ENCODE results near the gene PLPP4. TPM values are rescaled to one million over a fixed set of nuclear protein-coding genes. Genes with fewer than 3 reads are reported as not detected.

Gene PLPP4
- total RNA-seq, 1 experiment from 2014 or later: not detected

DNA sequence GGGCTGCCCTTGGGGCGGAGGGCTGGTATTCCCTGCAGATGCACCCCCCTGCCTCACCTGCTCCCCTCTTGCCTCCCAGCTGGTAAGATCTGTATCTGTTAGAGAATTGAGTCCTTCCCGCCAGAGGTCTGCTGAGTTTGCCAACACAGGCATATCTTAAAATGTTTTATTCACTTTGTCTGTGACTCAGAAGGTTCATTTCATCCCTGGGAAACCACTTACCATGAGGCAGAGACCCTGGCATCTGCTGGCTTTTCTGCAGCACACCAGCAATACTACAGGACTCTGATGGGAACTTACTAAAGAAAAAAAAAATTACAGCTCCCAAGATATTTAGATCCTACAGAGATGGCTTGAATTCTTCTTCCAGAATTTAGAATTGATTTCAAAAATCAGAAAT lies 131.3 kb downstream of the PLPP4 start:
- Histone ChIP-seq H3K9me2 (ENCODE audit: insufficient read depth) (no peaks in the 10 kb centered on the region), H3K4me2 (no peak overlapping the region), H3F3A (ENCODE audit: insufficient read depth, low read depth) (no peaks in the 10 kb centered on the region), H3K4me1 (replicated peaks; ENCODE audit: insufficient read depth) (no peaks in the 10 kb centered on the region), H3K36me3 (ENCODE audit: low read depth) (no peaks in the 10 kb centered on the region), H3K9me3 (ENCODE audit: insufficient read depth, low read depth) (no peaks in the 10 kb centered on the region), H3K27me3 (ENCODE audit: insufficient read depth, low read depth) (0 out of 2 replicates have a peak, but pooled peaks cover 4% of the 10 kb centered on the region), H3K79me2 (ENCODE audit: low read depth) (no peaks in the 10 kb centered on the region), H4K20me1 (ENCODE audit: insufficient read depth) (no peaks in the 10 kb centered on the region), H3K27ac (no peak overlapping the region), H3K4me3 (no peak overlapping the region), H2AFZ (no peak overlapping the region)
- TF ChIP-seq, protein P1, sequence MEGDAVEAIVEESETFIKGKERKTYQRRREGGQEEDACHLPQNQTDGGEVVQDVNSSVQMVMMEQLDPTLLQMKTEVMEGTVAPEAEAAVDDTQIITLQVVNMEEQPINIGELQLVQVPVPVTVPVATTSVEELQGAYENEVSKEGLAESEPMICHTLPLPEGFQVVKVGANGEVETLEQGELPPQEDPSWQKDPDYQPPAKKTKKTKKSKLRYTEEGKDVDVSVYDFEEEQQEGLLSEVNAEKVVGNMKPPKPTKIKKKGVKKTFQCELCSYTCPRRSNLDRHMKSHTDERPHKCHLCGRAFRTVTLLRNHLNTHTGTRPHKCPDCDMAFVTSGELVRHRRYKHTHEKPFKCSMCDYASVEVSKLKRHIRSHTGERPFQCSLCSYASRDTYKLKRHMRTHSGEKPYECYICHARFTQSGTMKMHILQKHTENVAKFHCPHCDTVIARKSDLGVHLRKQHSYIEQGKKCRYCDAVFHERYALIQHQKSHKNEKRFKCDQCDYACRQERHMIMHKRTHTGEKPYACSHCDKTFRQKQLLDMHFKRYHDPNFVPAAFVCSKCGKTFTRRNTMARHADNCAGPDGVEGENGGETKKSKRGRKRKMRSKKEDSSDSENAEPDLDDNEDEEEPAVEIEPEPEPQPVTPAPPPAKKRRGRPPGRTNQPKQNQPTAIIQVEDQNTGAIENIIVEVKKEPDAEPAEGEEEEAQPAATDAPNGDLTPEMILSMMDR (conservative IDR thresholded peaks at IDR 0.05): no peak
- no peak for TF ChIP-seq EZH2 (IDR thresholded peaks at IDR 0.05; ENCODE audit: low read depth)
- BruUV-seq (replicated peaks): no TSS peak
- DNase-seq: no peak
- ChIA-PET CTCF (no interaction called here), POLR2A (ENCODE audit: unreplicated experiment) (no interaction called here)
- intact Hi-C loops (cut with micrococcal nuclease; ENCODE audit: unreplicated experiment): no loop called here

DNA sequence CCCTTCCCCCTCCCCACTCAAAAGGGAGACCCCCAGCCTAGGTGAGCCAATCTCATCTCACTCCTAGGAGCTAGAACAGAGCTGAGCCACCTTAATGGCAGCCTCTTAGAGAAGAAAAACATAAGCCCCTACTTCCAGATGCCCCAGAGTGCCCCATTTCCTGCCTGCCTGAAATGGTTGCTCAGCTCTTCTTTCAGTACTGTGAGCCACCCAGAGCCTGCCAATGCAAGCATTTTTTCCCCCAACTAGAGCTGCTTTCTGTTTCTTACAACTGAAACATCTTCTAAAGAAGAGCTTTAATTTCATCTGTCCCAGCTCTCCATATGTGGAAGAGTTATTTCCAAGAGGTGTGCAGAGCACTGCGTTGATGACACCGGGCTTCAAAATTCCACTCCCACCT lies 136.7 kb downstream of the PLPP4 start:
- DNase-seq: no peak
- ChIA-PET CTCF (no interaction called here), POLR2A (ENCODE audit: unreplicated experiment) (no interaction called here)
- H3K4me2 ChIP-seq: no peak overlapping the region
- no peak overlapping the region for H2AFZ ChIP-seq
- no peaks in the 10 kb centered on the region for H3F3A ChIP-seq (ENCODE audit: insufficient read depth, low read depth)
- no peaks in the 10 kb centered on the region for H3K79me2 ChIP-seq (ENCODE audit: low read depth)
- no peaks in the 10 kb centered on the region for H3K36me3 ChIP-seq (ENCODE audit: low read depth)
- intact Hi-C loops (cut with micrococcal nuclease; ENCODE audit: unreplicated experiment): no loop called here
- no TSS peak for BruUV-seq (replicated peaks)
- H3K4me3 ChIP-seq: no peak overlapping the region
- no peaks in the 10 kb centered on the region for H3K4me1 ChIP-seq (replicated peaks; ENCODE audit: insufficient read depth)
- H3K9me2 ChIP-seq (ENCODE audit: insufficient read depth): no peaks in the 10 kb centered on the region
- TF ChIP-seq EZH2 (IDR thresholded peaks at IDR 0.05; ENCODE audit: low read depth): no peak
- TF ChIP-seq, protein P1 (conservative IDR thresholded peaks at IDR 0.05): no peak
- H3K27me3 ChIP-seq (ENCODE audit: insufficient read depth, low read depth): 0 out of 2 replicates have a peak, but pooled peaks cover 4% of the 10 kb centered on the region
- H3K9me3 ChIP-seq (ENCODE audit: insufficient read depth, low read depth): no peaks in the 10 kb centered on the region
- H3K27ac ChIP-seq: no peak overlapping the region
- no peaks in the 10 kb centered on the region for H4K20me1 ChIP-seq (ENCODE audit: insufficient read depth)

DNA sequence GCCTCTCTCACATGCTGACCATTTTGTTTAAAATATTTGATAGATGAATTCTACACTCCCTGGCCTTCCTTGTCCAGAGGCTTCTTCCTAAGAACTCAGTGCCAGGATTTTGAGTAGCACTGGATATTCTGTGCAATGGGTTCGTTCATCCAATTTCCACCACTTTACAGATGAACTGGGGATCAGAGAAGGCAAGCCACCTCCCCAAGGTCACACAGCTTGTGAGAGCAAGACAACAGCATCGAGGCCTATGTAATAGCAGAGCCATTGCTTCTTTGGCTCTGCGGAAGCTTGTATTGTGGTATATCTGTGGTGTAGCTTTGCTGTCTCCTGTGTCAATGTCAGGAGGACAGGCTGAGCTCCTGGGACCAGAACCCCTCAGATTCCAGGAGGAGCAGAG lies 140.9 kb downstream of the PLPP4 start:
- H3K9me3 ChIP-seq (ENCODE audit: insufficient read depth, low read depth): no peaks in the 10 kb centered on the region
- BruUV-seq (replicated peaks): no TSS peak
- no peaks in the 10 kb centered on the region for H3K36me3 ChIP-seq (ENCODE audit: low read depth)
- ChIA-PET POLR2A (ENCODE audit: unreplicated experiment) (no interaction called here), CTCF (no interaction called here)
- no peaks in the 10 kb centered on the region for H3F3A ChIP-seq (ENCODE audit: insufficient read depth, low read depth)
- TF ChIP-seq, protein P1 (conservative IDR thresholded peaks at IDR 0.05): no peak
- TF ChIP-seq EZH2 (IDR thresholded peaks at IDR 0.05; ENCODE audit: low read depth): no peak
- H3K4me2 ChIP-seq: no peak overlapping the region
- H2AFZ ChIP-seq: no peak overlapping the region
- H4K20me1 ChIP-seq (ENCODE audit: insufficient read depth): no peaks in the 10 kb centered on the region
- DNase-seq: no peak
- H3K27ac ChIP-seq: no peak overlapping the region
- no peaks in the 10 kb centered on the region for H3K4me1 ChIP-seq (replicated peaks; ENCODE audit: insufficient read depth)
- no peaks in the 10 kb centered on the region for H3K27me3 ChIP-seq (ENCODE audit: insufficient read depth, low read depth)
- no peak overlapping the region for H3K4me3 ChIP-seq
- H3K79me2 ChIP-seq (ENCODE audit: low read depth): no peaks in the 10 kb centered on the region
- H3K9me2 ChIP-seq (ENCODE audit: insufficient read depth): no peaks in the 10 kb centered on the region
- intact Hi-C loops (cut with micrococcal nuclease; ENCODE audit: unreplicated experiment): no loop called here

Measured in PC-9 (cell line).